Endothelial cell of umbilical vein (primary cell): ENCODE data around the gene SPAG4. TPM values are rescaled to one million over a fixed set of nuclear protein-coding genes. Genes with fewer than 3 reads are reported as not detected.

Experiments
- BruUV-seq: library from RNA; stranded (reverse); fragments of 400-500 nt; replicated peaks from 2 replicates; lab custom pipeline; 2021; lab: Mats Ljungman, UMichigan
- CTCF ChIA-PET: fragments of 300-600, 350-600 bp; sonication (Branson Sonifier 250); formaldehyde crosslinking; loops from one replicate; lab custom pipeline; 2021; ENCODE audit warnings: antibody characterized with exemption, inconsistent platforms; lab: Charles Lee
- POLR2A ChIA-PET: fragments of 300-600, 350-600 bp; sonication (Branson Sonifier 250); formaldehyde crosslinking; loops from one replicate; lab custom pipeline; 2021; ENCODE audit warnings: antibody characterized with exemption, inconsistent platforms; lab: Charles Lee
- DNase-seq: peaks from one replicate; pipeline ENCODE4 v3.0.0-alpha.2; 2011; ENCODE audit warnings: low read depth, low spot score
- FAIRE-seq: peaks from 2 replicates; lab custom pipeline; 2011; peaks lifted over from hg19 to GRCh38; lab: Jason Lieb, UNC
- H2AFZ ChIP-seq: 2 replicates; pipeline ENCODE4 v1.6.0; 2012; ENCODE audit warnings: low read depth, low read length, control low read depth, inconsistent platforms
- H3K27ac ChIP-seq: 2 replicates; pipeline ENCODE4 v1.5.1; 2011; ENCODE audit warnings: low read depth, mild to moderate bottlenecking, control low read depth, low read length, moderate library complexity; ENCODE audit not compliant: insufficient read depth
- H3K27me3 ChIP-seq, 2 experiments: 2 replicates each; pipeline versions ENCODE4 v1.6.0 to v1.6.1; 2011; ENCODE audit warnings: low read length in 2 of 2, mixed read lengths in 1 of 2; ENCODE audit not compliant: control insufficient read depth in 2 of 2, insufficient read depth in 2 of 2
- H3K36me3 ChIP-seq, 2 experiments: 2 replicates in 1 of 2; 3 replicates in 1 of 2; pipeline ENCODE4 v1.5.1; 2011; ENCODE audit warnings: low read length in 2 of 2, mild to moderate bottlenecking in 1 of 2, moderate library complexity in 1 of 2; ENCODE audit not compliant: control insufficient read depth in 2 of 2, insufficient read depth in 2 of 2; ENCODE audit errors: extremely low read depth in 1 of 2
- H3K4me1 ChIP-seq: 3 replicates; pipeline ENCODE4 v1.5.1; 2011; ENCODE audit warnings: mild to moderate bottlenecking, low read length; ENCODE audit not compliant: control insufficient read depth, insufficient read depth; ENCODE audit errors: extremely low read depth
- H3K4me2 ChIP-seq: 2 replicates; pipeline ENCODE4 v1.6.1; 2011; ENCODE audit warnings: low read length, control low read depth, mixed read lengths; ENCODE audit not compliant: insufficient read depth
- H3K4me3 ChIP-seq, 3 experiments: fragments of 200-600 bp in 1 of 3; sonication (generic), shearing (Covaris generic) in 1 of 3; replicated peaks in 1 of 3; 2 replicates each; pipeline ENCODE4 v1.5.1; 2011 to 2016; ENCODE audit warnings: control low read depth in 3 of 3, low read length in 3 of 3, mild to moderate bottlenecking in 2 of 3, inconsistent platforms in 1 of 3, low read depth in 1 of 3, moderate library complexity in 1 of 3; ENCODE audit not compliant: insufficient read depth in 1 of 3
- H3K79me2 ChIP-seq: 2 replicates; pipeline ENCODE4 v1.6.0; 2012; ENCODE audit warnings: low read length, inconsistent platforms; ENCODE audit not compliant: control insufficient read depth, insufficient read depth
- H3K9ac ChIP-seq: replicated peaks from 2 replicates; pipeline ENCODE3; 2011; ENCODE audit warnings: low read length, control low read depth; ENCODE audit not compliant: insufficient read depth; ENCODE audit errors: extremely low read depth
- H3K9me1 ChIP-seq: replicated peaks from 3 replicates; pipeline ENCODE4 v1.6.0; 2011; ENCODE audit warnings: mild to moderate bottlenecking, low read length; ENCODE audit not compliant: control insufficient read depth, insufficient read depth; ENCODE audit errors: extremely low read depth
- H3K9me3 ChIP-seq: replicated peaks from 2 replicates; pipeline ENCODE4 v1.5.1; 2012; ENCODE audit warnings: low read length, inconsistent platforms; ENCODE audit not compliant: control insufficient read depth, insufficient read depth
- H4K20me1 ChIP-seq: replicated peaks from 2 replicates; pipeline ENCODE3; 2011; ENCODE audit warnings: mild to moderate bottlenecking, low read length; ENCODE audit not compliant: control insufficient read depth, insufficient read depth; ENCODE audit errors: extremely low read depth
- EZH2 ChIP-seq: IDR thresholded peaks from 2 replicates; pipeline ENCODE4 v1.6.1; 2012; ENCODE audit warnings: borderline replicate concordance, low read depth, mild to moderate bottlenecking, moderate library complexity, low read length, inconsistent platforms; ENCODE audit not compliant: severe bottlenecking
- FOS ChIP-seq: IDR thresholded peaks from 2 replicates; pipeline ENCODE4 v1.6.1; 2011; ENCODE audit warnings: mild to moderate bottlenecking, low read length, moderate library complexity, borderline replicate concordance; ENCODE audit not compliant: insufficient read depth
- GATA2 ChIP-seq: IDR thresholded peaks from 2 replicates; pipeline ENCODE4 v1.7.0; 2011; ENCODE audit warnings: low read depth, mild to moderate bottlenecking, moderate library complexity, mixed read lengths, low read length; ENCODE audit not compliant: insufficient read length, insufficient read depth
- JUN ChIP-seq: IDR thresholded peaks from 2 replicates; pipeline ENCODE4 v1.6.1; 2011; ENCODE audit warnings: borderline replicate concordance, low read depth; ENCODE audit not compliant: insufficient read length, insufficient read depth
- MYC ChIP-seq: IDR thresholded peaks from one replicate; pipeline ENCODE4 v1.6.1; 2011; ENCODE audit warnings: mild to moderate bottlenecking, low read depth, low read length
- POLR2A ChIP-seq: IDR thresholded peaks from 2 replicates; pipeline ENCODE4 v1.6.1; 2012; ENCODE audit warnings: low read depth, mild to moderate bottlenecking, control low read depth, low read length
- POLR2AphosphoS5 ChIP-seq: IDR thresholded peaks from 2 replicates; pipeline ENCODE4 v1.6.1; 2012; ENCODE audit warnings: low read depth, mild to moderate bottlenecking, control low read depth, low read length, moderate library complexity; ENCODE audit not compliant: insufficient read depth
- dilution Hi-C: fragments of 300-500 bp; cut with MboI; formaldehyde crosslinking; loops from one replicate; pipeline ENCODE4 v1.15.0; 2019; ENCODE audit warnings: low sequenced_read_pairs; ENCODE audit not compliant: extremely low pct_ligation_motif_present
- intact Hi-C: fragments of 100-400 bp; cut with micrococcal nuclease; formaldehyde crosslinking; loops from one replicate; pipeline ENCODE4 v1.10.0; 2022
- polyA plus RNA-seq, 4 experiments: library from polyadenylated mRNA; depleted of rRNA in 3 of 4; stranded (reverse) in 3 of 4; unstranded in 1 of 4; fragments of >200 nt; gene quantifications; 2 replicates each; pipeline versions ENCODE4 v1.2.1 to v1.2.3, GENCODE V29; 2011 to 2012; ENCODE audit warnings: missing spikeins in 1 of 4
- total RNA-seq: library from RNA; stranded (reverse); gene quantifications from 2 replicates; pipeline ENCODE4 v1.2.3, GENCODE V29; 2021
- TF ChIP-seq, protein P1 (sequence below): IDR thresholded peaks from 2 replicates; pipeline ENCODE4 v1.6.1; 2011; ENCODE audit not compliant: insufficient read depth, insufficient read length
- TF ChIP-seq, protein P2 (sequence below), 2 donors: IDR thresholded peaks; 1 replicate in 1 of 2; 2 replicates in 1 of 2; pipeline ENCODE4 v1.5.1; 2011; ENCODE audit warnings: low read length in 2 of 2, mild to moderate bottlenecking in 2 of 2, moderate library complexity in 2 of 2, control low read depth in 1 of 2, inconsistent platforms in 1 of 2, low read depth in 1 of 2; ENCODE audit not compliant: insufficient read depth in 1 of 2; ENCODE audit errors: extremely low read depth in 1 of 2

Gene SPAG4
- total and polyA plus RNA-seq, 2 donors (not counting 3 experiments of a cell fraction or from before 2014, with no cell fraction given), result 3.7 to 9.5 TPM

DNA sequence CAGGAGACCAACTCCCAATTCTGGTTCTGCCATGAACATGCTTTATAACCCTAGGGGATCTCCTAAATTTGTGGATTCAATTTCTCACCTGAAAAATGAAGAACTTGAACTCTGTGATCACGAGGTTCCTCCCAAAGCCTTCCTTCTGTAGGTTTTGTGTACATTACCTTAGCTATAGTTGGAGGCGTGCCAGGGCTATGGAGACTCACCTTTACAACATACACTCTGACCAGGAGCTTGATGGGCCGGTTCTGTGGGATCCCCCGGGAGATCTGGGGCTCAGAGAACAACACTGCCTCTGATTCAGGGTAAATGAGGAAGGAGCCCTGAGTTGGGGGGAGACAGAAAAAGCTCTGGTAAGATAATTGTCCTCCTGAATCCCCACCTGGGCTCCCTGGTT, 39.7 kb upstream of the SPAG4 start:
- H3K27me3 ChIP-seq, result no peaks in the 10 kb centered on the region
- no peak overlapping the region for H3K9ac ChIP-seq
- H3K9me3 ChIP-seq, result no peaks in the 10 kb centered on the region
- intact Hi-C loops, result no loop called here
- CTCF ChIA-PET, result no interaction called here
- no peaks in the 10 kb centered on the region for H3K36me3 ChIP-seq
- no peaks in the 10 kb centered on the region for H4K20me1 ChIP-seq
- FAIRE-seq, result no peak
- no peaks in the 10 kb centered on the region for H3K9me1 ChIP-seq
- H2AFZ ChIP-seq, result no peak overlapping the region
- no peak overlapping the region for H3K4me2 ChIP-seq
- no peak for DNase-seq
- POLR2A ChIA-PET, result no interaction called here
- dilution Hi-C loops, result no loop called here
- no peaks in the 10 kb centered on the region for H3K79me2 ChIP-seq
- TF ChIP-seq, protein P1, sequence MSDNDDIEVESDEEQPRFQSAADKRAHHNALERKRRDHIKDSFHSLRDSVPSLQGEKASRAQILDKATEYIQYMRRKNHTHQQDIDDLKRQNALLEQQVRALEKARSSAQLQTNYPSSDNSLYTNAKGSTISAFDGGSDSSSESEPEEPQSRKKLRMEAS, result no peak
- TF ChIP-seq POLR2A (no peak), EZH2 (no peak), POLR2AphosphoS5 (no peak), GATA2 (no peak)
- TF ChIP-seq, protein P2, sequence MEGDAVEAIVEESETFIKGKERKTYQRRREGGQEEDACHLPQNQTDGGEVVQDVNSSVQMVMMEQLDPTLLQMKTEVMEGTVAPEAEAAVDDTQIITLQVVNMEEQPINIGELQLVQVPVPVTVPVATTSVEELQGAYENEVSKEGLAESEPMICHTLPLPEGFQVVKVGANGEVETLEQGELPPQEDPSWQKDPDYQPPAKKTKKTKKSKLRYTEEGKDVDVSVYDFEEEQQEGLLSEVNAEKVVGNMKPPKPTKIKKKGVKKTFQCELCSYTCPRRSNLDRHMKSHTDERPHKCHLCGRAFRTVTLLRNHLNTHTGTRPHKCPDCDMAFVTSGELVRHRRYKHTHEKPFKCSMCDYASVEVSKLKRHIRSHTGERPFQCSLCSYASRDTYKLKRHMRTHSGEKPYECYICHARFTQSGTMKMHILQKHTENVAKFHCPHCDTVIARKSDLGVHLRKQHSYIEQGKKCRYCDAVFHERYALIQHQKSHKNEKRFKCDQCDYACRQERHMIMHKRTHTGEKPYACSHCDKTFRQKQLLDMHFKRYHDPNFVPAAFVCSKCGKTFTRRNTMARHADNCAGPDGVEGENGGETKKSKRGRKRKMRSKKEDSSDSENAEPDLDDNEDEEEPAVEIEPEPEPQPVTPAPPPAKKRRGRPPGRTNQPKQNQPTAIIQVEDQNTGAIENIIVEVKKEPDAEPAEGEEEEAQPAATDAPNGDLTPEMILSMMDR (IDR thresholded peaks at IDR 0.05; ENCODE audit: extremely low read depth in 1 of 2, insufficient read depth in 1 of 2, low read depth in 1 of 2, low read length in 2 of 2), result no peak
- H3K4me1 ChIP-seq, result no peaks in the 10 kb centered on the region
- H3K4me3 ChIP-seq, result no peak overlapping the region
- BruUV-seq, result no TSS peak
- H3K27ac ChIP-seq, result no peak overlapping the region

- CTCF ChIA-PET, result no interaction called here
- DNase-seq (no peak), FAIRE-seq (no peak)
- Histone ChIP-seq H3K27ac (no peak overlapping the region), H3K9me1 (no peaks in the 10 kb centered on the region), H3K9ac (no peak overlapping the region), H2AFZ (no peak overlapping the region), H3K9me3 (no peaks in the 10 kb centered on the region), H3K4me3 (no peak overlapping the region), H3K27me3 (no peaks in the 10 kb centered on the region), H3K4me1 (no peaks in the 10 kb centered on the region), H4K20me1 (no peaks in the 10 kb centered on the region), H3K36me3 (no peaks in the 10 kb centered on the region), H3K4me2 (no peak overlapping the region), H3K79me2 (no peaks in the 10 kb centered on the region)
- POLR2A ChIA-PET, result no interaction called here
- intact Hi-C loops (no loop called here), dilution Hi-C loops (no loop called here)
- no TSS peak for BruUV-seq
- TF ChIP-seq EZH2 (no peak), GATA2 (no peak), FOS (no peak), POLR2AphosphoS5 (no peak), JUN (no peak), MYC (no peak), POLR2A (no peak)
- TF ChIP-seq, protein P1, result no peak
- TF ChIP-seq, protein P2 (IDR thresholded peaks at IDR 0.05; ENCODE audit: extremely low read depth in 1 of 2, insufficient read depth in 1 of 2, low read depth in 1 of 2, low read length in 2 of 2), result no peak
Measured at GRCh38 chr20:35576816-35577215, 38.8 kb upstream of the SPAG4 start.
